ENCODE results near the gene GARIN3.
"Not testable (repeated sequence)": the region's sequence is repeated elsewhere in the genome, so short reads cannot be mapped to it uniquely, and the experiment has no call there.

The GARIN3 gene

DNA sequence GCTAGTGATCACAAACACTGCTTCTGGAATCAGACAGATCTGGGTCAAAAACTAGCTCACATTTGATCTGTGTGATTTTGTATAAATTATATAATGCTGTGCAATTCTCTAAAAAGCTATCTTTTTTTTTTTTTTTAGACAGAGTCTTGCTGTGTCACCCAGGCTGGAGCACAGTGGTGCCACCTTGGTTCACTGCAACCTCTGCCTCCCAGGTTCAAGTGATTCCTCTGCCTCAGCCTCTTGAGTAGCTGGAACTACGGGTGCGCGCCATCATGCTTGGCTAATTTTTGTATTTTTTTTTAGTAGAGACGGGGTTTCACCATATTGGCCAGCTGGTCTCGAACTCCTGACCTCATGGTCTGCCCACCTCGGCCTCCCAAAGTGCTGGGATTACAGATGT lies 19.1 kb upstream of the GARIN3 start:
- DNase-seq (ENCODE audit: low spot score), result not testable (repeated sequence)

DNA sequence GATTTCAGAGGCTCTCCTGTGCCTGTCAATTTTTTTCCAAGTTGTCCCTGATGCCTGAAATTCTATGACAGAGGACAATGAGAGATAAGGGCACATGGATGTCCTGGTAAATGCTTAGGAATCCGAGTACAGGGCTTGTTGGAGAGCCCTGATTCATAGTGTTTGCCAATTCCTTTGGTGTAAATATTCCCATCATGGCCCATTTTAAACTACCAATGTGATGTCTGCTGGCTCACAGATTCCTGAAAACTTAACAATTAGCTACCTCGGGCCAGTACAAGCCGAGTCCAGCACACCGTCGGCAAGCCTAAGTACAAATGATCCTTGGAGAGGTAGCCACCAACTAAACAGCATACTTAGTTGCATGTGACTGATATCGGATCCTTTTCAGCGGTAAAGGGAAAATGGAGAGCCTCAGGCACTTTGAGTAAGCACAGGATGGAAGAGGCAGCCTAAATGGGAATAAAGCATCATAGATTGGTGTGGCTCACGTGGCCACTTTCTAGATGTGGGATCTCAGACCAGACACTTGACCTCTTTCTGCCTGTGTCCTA lies 18.1 kb upstream of the GARIN3 start:
- no peak for DNase-seq (ENCODE audit: low spot score)

DNA sequence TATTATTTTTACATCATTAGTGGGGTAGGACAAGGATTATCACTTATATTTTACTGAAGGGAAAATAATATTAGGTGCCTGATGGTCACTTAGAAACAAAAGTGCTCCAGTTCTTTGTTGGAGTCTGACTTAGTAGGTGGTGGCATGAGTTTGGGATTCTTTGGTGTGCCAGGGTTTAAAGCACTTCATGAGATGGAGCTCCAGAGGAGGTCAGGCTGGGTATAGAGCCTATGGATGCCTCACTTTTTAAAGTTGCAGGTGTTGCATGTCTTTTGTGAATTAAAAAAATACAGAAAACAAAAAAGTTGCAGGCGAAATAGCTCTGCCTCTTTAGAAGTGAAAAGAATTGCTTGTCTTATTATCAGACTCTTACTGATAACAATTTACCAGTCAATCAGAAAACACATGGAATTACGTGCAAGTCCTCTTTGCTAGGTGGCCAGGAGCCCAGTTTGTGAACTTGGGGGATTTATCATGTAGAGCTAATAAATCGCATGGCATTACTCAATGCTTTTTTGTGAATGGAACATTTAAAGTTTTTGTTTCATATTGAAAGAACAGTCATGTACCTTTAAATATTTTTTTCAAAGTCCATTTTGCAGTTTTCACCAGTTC lies 16.2 kb upstream of the GARIN3 start:
- DNase-seq (ENCODE audit: low spot score), result no peak

DNA sequence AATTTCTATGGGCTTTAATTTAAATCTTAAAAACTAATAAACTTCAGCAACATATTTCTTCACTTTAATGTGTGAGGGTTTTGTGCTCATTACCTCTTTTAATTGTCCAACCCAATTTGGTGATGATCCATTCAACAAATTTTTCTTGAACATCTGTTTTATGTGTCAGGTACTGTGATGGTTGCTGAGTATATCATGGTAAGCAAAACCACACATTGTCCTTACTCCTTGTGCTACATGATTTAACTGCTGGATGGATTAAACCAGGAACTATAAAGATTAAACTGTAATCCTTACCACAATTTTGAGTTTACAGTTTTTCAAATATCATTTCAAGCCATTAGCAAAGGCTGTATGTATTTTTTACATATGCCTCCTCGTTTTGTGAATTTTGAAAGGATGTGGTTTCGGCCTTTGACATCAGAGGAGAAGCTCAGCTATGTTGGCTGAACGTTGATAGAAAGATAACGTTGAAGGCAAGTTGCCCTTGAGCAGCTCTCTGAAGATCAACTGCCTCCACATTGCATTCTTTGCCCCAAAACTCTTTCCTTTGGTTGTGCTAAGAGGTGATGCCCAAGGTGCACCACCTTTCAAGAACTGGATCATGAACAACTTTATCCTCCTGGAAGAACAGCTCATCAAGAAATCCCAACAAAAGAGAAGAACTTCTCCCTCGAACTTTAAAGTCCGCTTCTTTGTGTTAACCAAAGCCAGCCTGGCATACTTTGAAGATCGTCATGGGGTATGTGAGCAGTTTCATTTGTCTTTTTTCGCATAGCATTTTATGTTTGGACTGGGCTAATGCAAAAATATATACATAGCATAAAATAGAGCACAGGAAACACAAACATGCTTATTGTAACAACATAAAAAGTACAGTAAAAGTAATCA lies 14.6 kb upstream of the GARIN3 start, which contains the start of gene ITK:
Gene ITK, plus strand, starts transcription at position 467 of the 891 bp plus-strand sequence. Its CDS starts 138 bp downstream, at position 605.
- no peak for DNase-seq (ENCODE audit: low spot score)

DNA sequence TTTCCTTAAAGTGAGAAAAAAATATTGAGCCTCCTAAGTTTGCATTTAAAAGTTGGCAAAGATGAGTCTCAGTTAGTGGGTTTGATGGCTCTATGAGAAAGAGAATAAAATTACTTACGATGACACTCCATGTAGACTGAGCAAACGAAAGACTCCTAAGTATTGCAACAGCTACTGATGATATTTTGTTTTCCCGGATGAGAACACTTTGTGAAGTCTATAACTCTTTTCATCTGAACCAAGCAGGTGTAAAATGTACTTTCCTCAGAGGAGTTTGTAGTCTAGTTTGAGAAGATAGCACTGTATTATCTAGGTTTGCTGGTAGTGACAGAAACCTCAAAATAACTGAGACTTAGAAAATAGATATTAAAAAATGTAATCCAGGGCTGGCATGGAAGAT lies 12.9 kb upstream of the GARIN3 start:
- no peak for DNase-seq (ENCODE audit: low spot score)

DNA sequence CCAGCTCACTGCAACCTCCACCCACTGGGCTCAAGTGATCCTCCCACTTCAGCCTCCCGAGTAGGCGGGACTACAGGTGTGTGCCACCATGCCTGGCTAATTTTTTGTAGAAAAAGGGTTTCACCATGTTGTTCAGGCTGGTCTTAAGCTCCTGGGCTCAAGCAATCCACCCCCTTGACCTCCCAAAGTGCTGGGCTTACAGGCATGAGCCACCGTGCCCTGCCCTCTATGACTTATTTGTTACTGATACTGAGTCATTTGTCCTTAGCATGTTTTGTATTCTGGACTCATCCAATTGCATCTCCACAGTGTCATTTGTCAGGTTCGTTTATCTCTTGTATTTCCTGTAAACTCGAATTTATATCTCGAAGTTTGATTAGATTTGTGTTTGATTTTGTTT lies 11.9 kb upstream of the GARIN3 start:
- DNase-seq (ENCODE audit: low spot score), result peak; percentile 30

DNA sequence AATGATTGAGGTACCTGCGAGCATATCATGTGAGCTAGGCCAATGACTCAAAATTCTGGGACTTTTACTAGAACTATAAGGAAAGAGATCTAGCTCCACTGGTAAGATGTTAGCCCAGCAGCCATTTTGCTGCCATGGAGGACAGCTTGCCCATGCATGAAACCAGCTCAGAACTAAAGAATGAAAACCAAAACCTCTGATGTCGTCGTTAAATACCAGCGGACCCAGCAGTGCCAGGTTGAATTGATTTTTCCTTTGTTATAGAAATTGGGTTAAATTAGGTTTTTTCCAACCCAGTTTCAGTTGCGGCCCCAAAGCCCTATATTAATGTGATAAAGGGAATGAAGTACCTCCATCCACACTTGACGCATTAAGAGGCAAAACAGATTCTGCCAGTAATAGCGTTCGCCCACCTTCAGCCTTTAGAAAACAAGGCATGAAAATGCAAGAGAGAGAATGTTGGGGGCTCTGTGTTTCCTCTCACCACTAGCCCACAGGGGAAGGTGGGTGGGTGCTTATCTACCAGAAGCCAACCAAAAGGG lies 9.1 kb upstream of the GARIN3 start:
- no peak for DNase-seq (ENCODE audit: low spot score)

DNA sequence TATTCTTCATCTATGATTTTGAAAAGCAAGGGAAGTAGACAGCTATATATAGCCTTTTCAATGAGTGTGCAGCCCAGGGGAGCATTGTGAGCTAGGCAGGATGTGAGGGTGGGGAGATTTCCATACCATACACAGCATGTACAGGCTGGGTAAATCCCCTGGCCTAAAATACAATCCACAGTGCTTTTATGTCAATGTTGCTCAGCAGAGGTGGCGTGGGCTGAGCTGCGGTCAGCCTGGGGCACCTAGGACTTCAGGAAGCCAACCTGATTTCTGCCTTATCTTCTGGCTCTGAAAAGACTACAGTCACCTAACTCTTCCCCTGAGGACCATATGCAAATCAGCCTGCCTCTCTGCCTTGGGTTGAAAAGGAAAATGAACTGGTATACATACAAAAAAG lies 6.3 kb upstream of the GARIN3 start:
- no peak for DNase-seq (ENCODE audit: low spot score)

DNA sequence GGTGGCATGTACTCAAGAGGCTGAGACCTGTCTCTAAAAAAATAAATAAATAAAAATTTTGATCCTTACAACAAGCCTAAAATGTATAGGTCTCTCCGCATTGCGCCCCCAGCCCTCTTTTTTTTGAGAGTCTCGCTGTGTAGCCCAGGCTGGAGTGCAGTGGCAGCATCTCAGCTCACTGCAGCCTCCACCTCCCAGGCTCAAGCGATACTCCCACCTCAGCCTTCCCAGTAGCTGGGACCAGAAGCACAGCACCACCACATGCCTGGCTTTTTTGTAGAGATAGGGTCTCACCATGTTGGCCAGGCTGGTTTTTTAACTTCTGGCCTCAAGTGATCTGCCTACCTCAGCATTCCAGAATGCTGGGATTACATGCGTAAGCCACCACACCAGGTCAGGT lies 2.2 kb upstream of the GARIN3 start:
- DNase-seq (ENCODE audit: low spot score), result no peak

DNA sequence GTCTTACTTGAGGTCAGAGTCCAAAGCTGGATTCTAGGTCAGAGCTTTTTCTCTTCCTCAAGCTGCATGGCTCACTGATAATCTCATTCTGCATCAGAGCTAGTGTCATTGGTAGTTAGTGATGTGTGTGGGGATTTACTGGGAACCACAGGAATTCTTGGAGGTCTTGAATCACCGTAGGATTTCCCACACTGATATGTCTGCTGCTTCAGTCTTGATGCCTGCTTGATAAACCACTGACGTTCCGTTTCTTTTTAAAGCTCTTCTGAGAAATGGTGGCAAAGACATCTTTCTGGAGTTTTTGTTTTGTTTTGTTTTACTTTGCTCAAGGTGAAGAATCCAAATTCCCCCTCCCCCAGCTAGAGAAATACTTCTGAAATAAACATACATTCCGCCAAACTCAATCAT lies 1.2 kb upstream of the GARIN3 start:
- peak; percentile 46 for DNase-seq (ENCODE audit: low spot score)

DNA sequence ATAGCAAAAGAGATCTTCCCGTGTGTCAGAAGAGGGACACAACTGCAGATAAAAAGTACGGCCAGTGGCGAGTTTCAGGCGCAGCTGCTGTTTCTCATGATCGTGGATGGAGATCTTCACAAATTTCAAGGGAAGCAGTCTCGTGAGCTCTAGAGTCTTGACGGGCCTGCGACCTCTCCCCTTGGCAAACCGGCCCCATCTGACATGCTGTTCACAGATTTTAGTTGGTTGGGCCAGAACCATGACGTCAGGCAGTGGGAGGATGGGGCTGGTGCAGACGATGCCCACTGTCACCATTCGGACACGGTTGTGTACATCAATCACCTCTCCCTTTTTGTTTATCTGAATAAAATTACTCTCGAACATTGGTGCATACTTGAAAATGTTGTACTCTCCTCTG lies 396 bp downstream of the GARIN3 start:
- DNase-seq (ENCODE audit: low spot score), result no peak

DNA sequence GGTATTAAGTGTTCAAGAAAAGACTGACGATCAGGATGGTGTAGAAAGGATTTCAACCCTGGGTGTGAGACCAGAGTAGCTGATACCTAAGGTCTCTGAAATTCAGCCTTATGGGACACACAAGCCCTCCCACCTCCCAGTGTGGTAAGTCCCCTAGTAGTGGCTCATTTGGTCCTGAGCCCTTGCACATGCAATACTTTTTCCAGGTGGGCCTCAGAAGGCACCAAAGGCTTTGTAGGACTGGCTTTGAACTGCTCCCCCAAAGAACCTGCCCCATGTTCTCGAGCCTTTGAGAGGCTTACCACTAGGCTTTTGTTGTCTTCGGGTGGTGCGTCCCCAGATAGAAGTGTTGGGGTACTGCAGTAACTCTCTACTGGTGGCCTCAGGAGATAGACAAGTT lies 803 bp downstream of the GARIN3 start:
- no peak for DNase-seq (ENCODE audit: low spot score)

DNA sequence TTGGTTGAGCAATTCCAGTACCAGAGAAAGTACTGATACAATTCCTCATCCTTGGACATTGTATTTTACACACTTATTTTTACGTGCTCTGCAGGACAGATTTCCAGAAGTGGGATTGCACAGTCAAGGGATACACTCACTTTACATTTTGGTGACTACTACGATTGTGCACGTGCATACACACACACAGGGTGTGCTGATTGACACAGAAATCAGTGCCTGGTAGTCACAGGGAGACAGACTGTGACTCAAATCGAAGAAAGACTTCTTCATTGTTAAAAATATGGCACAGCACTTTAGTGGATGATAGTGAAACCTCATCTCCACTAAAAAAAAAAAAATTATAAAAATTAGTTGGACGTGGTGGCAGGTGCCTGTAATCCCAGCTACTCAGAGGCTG lies 1.5 kb downstream of the GARIN3 start:
- no peak for DNase-seq (ENCODE audit: low spot score)

DNA sequence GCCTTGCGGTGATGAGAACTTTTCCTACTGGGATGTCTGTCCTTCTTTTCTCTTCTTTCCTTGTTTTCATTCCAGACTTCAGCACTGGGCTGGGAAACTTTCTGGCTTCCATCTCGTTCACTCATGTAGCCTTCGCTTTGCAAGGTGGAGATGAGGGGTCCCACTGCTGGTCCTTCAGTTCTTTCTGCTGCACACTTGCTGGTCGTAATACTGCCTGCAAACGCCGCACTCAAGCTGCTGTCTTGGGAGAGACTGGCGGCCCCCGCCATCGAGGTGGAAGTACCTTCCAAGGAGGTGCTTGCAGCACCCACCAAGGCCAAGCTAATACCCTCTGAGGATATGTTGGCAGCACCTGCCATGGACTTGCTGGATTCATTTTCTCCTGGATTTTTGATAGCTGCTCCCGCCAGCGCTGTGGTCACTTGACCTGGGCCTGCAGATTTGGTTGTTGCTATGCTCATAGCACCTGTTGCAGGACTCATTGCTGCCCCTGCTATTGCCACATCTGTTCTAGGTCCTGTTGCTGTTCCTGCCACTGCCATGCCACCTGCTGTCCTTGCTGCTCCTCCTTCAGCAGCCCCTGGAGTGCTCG lies 3.0 kb downstream of the GARIN3 start:
- no peak for DNase-seq (ENCODE audit: low spot score)

DNA sequence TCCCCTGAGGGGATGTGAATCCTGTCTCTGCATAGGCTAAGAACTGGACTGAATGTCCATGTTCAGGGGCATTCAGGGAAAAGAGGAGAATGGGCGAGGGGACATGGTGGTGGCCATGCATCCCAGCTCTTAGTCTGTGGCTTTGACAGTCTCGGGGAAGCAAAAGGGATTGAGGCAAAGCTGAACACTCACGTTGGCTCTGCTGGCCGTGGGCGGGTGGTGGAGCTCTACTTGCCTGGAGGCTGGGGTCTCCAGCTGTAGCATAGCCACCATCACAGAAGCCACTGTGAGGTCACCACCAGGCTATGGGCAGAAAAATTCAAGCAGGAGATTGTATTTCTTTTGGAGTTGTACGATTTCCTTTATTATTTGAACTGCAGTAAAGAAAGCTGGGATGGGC lies 4.1 kb downstream of the GARIN3 start:
- no peak for DNase-seq (ENCODE audit: low spot score)

DNA sequence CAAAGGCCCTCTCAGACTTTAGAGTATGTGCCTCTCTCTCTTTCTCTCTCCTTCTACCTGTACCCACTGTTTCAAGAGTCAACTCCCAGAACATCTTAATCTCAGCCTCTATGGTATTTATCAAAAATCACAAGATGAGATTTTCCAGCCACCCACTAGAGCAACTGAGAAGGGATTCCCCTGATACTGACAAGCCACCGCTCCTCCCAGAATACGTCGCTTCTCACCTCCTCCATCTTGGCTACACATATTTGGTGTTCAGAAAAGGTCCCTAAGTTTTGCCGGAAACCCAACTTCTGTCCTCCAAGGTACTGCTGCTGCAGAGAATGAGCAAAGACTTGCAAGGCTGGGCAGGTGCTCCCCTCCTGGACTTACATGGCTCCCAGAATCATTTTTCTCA lies 6.1 kb downstream of the GARIN3 start:
- DNase-seq (ENCODE audit: low spot score), result no peak

DNA sequence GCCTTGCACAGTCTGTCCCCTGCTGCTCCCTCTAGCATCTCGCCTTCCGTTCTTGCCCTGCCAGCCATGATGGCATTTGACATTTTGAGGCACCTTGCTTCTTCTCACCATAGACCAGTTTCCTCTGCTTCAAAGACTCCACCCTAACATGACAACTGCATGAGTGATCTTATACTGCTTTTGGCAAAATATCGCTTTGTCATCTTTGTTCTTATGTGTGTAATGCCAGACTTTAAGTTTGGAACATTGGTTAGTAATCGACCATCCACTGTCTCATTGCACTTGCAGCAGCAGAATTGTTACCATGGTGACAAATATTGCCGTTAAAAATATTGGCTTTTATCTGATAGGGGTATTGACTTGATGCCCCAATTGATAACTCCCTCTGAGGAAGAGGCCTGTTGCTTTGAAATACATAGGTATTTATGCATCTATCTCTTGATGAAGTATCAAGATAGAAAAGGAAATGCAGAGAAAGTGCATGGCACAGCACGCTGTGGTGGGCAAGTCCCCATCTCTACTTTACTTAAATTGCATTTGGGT lies 6.8 kb downstream of the GARIN3 start:
- peak; percentile 15 for DNase-seq (ENCODE audit: low spot score)

DNA sequence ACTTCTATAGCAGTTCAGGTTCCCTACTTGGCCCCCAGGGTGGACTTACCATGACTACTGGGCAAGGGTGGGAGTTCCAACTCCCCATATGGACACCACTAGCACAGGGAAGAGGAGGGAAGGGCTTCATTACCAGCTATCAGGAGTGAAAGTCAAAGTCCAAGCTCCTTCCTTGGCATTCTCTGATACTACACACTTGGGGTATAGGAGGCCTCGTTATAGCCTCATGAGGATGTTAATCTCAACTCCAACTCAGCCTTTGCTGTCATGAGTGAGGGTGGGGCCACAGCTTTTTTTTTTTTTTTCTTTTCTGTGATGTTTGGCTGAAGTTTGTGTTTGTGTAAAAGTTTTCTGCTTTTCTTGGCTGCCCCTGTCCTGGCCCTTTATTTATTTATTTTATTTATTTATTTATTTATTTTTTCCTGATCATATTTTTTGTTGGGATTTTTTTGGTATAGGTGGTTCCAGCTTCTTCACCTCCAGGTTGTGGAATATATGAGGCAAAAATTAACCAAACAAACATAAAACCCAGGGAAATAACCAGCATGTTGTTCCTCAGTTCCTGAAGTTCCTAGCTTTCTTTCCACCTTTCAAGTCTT lies 8.7 kb downstream of the GARIN3 start:
- no peak for DNase-seq (ENCODE audit: low spot score)

DNA sequence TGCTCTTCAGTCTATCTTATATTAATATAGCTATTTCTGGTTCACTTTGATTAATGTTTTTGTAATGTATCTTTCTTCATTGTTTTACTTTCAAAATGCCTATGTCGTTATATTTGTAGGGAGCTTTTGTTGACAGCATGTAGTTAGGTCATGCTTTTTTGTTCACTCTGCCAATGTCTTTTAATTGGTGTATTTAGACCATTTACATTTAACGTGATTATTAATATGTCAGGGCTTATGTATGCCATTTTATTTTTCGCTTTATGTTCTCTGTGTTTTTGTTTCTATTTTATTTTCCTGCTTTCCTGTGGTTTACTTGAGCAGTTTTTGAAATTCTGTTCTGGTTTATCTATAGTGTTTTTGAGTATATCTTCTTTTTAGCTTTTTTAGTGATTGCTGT lies 10.8 kb downstream of the GARIN3 start:
- DNase-seq (ENCODE audit: low spot score), result no peak

DNA sequence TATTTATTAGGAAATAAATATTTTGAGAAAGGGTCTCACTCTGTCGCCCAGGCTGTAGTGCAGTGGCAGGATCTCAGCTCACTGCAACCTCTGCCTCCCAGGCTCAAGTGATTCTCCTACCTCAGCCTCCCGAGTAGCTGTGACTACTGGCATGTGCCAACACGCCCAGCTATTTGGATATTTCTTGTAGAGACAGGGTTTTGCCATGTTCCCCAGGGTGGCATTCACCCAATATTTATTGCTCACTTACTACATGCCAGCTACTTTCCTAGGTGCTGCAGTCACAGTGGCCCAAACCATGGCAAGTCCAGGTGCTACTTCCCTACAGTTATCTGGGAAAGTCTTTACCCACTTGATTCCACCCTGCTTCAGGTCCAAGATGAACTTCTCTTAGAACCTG lies 15.1 kb downstream of the GARIN3 start:
- DNase-seq (ENCODE audit: low spot score), result no peak

DNA sequence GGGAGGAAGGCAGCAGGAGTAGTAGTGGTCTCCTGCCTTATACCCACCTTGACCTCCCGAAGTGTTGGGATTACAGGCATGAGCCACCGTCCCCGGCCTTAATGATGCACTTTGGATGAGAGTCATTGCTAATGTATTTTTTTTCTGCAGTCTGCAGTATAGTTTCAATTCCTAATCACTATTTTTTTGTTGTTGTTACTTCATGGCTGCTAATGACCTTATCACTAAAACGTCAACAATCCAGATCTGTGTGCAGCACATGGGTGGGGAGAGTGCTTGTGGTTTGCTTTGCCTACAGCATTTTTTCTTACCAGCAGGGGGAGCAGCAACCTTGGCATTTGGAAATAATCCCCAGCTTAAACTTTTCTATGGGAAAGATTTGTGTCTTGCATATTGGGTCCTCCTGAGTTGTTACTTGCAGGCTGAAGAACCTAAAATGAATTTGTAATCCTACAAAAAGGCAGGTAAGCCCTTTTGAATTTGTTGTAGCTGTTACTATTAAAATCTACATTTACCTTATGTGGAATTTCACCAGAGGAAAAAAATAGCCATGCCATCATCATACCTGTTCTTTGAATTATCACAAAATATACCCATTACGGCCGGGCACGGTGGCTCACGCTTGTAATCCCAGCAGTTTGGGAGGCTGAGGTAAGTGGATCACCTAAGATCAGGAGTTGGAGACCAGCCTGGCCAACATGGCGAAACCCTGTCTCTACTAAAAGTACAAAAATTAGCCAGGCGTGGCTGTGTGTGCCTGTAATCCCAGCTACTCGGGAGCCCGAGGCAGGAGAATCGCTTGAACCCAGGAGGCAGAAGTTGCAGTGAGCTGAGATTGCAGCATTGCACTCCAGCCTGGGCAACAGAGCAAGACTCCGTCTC lies 17.1 kb downstream of the GARIN3 start:
- DNase-seq (ENCODE audit: low spot score), result peak; percentile 75

Measured in RKO (cell line).